ENCODE results near the gene UTP25.

GRCh38 chr1:209880031-209880430 is 52.3 kb downstream of the UTP25 start:
- TF ChIP-seq ARNT (IDR thresholded peaks at IDR 0.05) (no peak), SUZ12 (IDR thresholded peaks at IDR 0.05) (no peak), FOXA1 (IDR thresholded peaks at IDR 0.05) (no peak), TARDBP (IDR thresholded peaks at IDR 0.05) (no peak), BHLHE40 (IDR thresholded peaks at IDR 0.05; ENCODE audit: borderline replicate concordance) (no peak), FOXM1 (IDR thresholded peaks at IDR 0.05; ENCODE audit: borderline replicate concordance) (no peak), L3MBTL2 (conservative IDR thresholded peaks at IDR 0.05) (no peak), LEF1 (IDR thresholded peaks at IDR 0.05; ENCODE audit: borderline replicate concordance) (no peak), SP1 (IDR thresholded peaks at IDR 0.05) (no peak), FOXK2 (IDR thresholded peaks at IDR 0.05) (no peak), NFRKB (IDR thresholded peaks at IDR 0.05) (no peak), ELF4 (IDR thresholded peaks at IDR 0.05) (no peak), CTBP1 (IDR thresholded peaks at IDR 0.05; ENCODE audit: borderline replicate concordance) (no peak)
- TF ChIP-seq, protein P1, sequence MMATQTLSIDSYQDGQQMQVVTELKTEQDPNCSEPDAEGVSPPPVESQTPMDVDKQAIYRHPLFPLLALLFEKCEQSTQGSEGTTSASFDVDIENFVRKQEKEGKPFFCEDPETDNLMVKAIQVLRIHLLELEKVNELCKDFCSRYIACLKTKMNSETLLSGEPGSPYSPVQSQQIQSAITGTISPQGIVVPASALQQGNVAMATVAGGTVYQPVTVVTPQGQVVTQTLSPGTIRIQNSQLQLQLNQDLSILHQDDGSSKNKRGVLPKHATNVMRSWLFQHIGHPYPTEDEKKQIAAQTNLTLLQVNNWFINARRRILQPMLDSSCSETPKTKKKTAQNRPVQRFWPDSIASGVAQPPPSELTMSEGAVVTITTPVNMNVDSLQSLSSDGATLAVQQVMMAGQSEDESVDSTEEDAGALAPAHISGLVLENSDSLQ (IDR thresholded peaks at IDR 0.05) = no peak

All from HEK293T (cell line).